ENCODE results near the gene FNDC3B. TPM values are rescaled to one million over a fixed set of nuclear protein-coding genes. Genes with fewer than 3 reads are reported as not detected.

FNDC3B gene
- total and polyA plus RNA-seq, 9 of the 15 experiments (the other 6 are each of a cell fraction or from before 2014, with no cell fraction given) = 7.0 to 35.8 (median 16.2) TPM

DNA sequence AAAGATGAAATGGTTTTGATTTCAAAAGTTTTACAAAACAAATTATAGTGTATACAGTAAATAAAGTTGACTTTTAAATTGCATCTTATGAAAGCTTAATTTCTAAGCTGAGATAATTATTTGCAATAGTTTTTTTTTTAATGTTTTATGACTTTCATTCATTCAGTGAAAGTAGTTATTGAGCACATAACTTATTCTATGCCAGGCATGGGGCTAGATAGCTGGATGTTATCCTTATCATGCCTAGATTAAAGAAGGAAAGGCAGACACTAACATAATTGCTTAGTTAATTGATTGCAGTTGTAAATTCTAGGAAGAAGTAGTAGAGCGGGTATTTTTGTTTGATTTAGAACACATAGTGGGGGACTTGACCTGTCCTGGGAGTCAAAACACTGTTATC lies 92.4 kb downstream of the FNDC3B start:
- H3K27me3 ChIP-seq (ENCODE audit: control insufficient read depth in 2 of 2, insufficient read depth in 2 of 2, low read length in 2 of 2) = no peaks in the 10 kb centered on the region
- intact Hi-C loops (cut with micrococcal nuclease) (loop anchor here (2.0 to 5.0 kb wide), 2 partner anchors 61 to 94 kb away; partner anchors contain the start of gene FNDC3B), in situ Hi-C loops (cut with MboI) (no loop called here)
- CTCF ChIA-PET (ENCODE audit: low intra/inter-chr PET ratio) = no interaction called here
- no peak overlapping the region for H2AFZ ChIP-seq (ENCODE audit: low read depth, low read length)
- no peak overlapping the region for H3K4me3 ChIP-seq
- peaks cover 15% of the 10 kb centered on the region; the same call in 2 of the 3 replicates for H3K36me3 ChIP-seq (ENCODE audit: control insufficient read depth, insufficient read depth, low read length)
- DNase-seq (ENCODE audit: extremely low read depth in 1 of 4, low spot score in 3 of 4) = no peak
- H3K4me2 ChIP-seq (ENCODE audit: insufficient read depth, low read length) = no peak overlapping the region
- BruUV-seq (replicated peaks) = no TSS peak
- H3K9ac ChIP-seq (ENCODE audit: insufficient read depth in 1 of 2, low read depth in 2 of 2, low read length in 2 of 2) = no peak overlapping the region
- H3K27ac ChIP-seq (ENCODE audit: extremely low read depth, low read depth, low read length) = no peak overlapping the region
- H4K20me1 ChIP-seq (replicated peaks; ENCODE audit: control insufficient read depth, insufficient read depth, low read length) = no peaks in the 10 kb centered on the region
- FAIRE-seq = no peak
- POLR2A ChIA-PET = interaction anchor here (0.9 to 1.3 kb wide), 2 partner anchors 9 to 17 kb away, joined by 3 to 4 read pairs; no protein-coding TSS in a partner anchor
- H3K9me1 ChIP-seq (ENCODE audit: control insufficient read depth, insufficient read depth, low read length) = no peaks in the 10 kb centered on the region
- 0 out of 2 replicates have a peak, but pooled peaks cover 2% of the 10 kb centered on the region for H3K9me3 ChIP-seq (replicated peaks; ENCODE audit: control insufficient read depth, insufficient read depth, low read depth, low read length)
- peaks cover 38% of the 10 kb centered on the region for H3K79me2 ChIP-seq (ENCODE audit: control insufficient read depth, insufficient read depth, low read length)
- H3K4me1 ChIP-seq (replicated peaks in 1 of 2; ENCODE audit: control insufficient read depth in 2 of 2, insufficient read depth in 2 of 2, low read length in 2 of 2) = peaks cover 4 to 26% of the 10 kb centered on the region in 2 experiments; a peak in 4 of 5 replicates
- 44% methylated on average over 1 of the region's 1 CpG for WGBS (ENCODE audit: insufficient coverage, low coverage, missing lambda C conversion rate)
- ATAC-seq = no peak
- no peak for TF ChIP-seq ZNF57 (CRISPR knock-in tag; IDR thresholded peaks at IDR 0.05)
- TF ChIP-seq, protein P1, sequence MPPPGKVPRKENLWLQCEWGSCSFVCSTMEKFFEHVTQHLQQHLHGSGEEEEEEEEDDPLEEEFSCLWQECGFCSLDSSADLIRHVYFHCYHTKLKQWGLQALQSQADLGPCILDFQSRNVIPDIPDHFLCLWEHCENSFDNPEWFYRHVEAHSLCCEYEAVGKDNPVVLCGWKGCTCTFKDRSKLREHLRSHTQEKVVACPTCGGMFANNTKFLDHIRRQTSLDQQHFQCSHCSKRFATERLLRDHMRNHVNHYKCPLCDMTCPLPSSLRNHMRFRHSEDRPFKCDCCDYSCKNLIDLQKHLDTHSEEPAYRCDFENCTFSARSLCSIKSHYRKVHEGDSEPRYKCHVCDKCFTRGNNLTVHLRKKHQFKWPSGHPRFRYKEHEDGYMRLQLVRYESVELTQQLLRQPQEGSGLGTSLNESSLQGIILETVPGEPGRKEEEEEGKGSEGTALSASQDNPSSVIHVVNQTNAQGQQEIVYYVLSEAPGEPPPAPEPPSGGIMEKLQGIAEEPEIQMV (tag; conservative IDR thresholded peaks at IDR 0.05; ENCODE audit: low read depth) = no peak
- no peak for TF ChIP-seq OTX1 (CRISPR knock-in tag; IDR thresholded peaks at IDR 0.05)
- TF ChIP-seq POLR2AphosphoS5 (IDR thresholded peaks at IDR 0.05; ENCODE audit: control insufficient read depth, insufficient read depth, low read depth, low read length) = no peak
- no peak for TF ChIP-seq DPF2 (IDR thresholded peaks at IDR 0.05)
- TF ChIP-seq, protein P2, sequence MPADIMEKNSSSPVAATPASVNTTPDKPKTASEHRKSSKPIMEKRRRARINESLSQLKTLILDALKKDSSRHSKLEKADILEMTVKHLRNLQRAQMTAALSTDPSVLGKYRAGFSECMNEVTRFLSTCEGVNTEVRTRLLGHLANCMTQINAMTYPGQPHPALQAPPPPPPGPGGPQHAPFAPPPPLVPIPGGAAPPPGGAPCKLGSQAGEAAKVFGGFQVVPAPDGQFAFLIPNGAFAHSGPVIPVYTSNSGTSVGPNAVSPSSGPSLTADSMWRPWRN (IDR thresholded peaks at IDR 0.05; ENCODE audit: low read depth) = no peak
- no peak for TF ChIP-seq NR4A1 (CRISPR knock-in tag; IDR thresholded peaks at IDR 0.05)
- no peak for TF ChIP-seq NR4A1 (tag; IDR thresholded peaks at IDR 0.05)
- no peak for TF ChIP-seq ZSCAN32 (CRISPR knock-in tag; IDR thresholded peaks at IDR 0.05)
- TF ChIP-seq ZFPM2 (CRISPR knock-in tag; IDR thresholded peaks at IDR 0.05) = no peak
- no peak for TF ChIP-seq ZC3H4 (CRISPR knock-in tag; IDR thresholded peaks at IDR 0.05; ENCODE audit: borderline replicate concordance)
- TF ChIP-seq PRPF4 (IDR thresholded peaks at IDR 0.05; ENCODE audit: insufficient read depth, low read depth, low read length, poor library complexity, severe bottlenecking) = no peak
- TF ChIP-seq, protein P3, sequence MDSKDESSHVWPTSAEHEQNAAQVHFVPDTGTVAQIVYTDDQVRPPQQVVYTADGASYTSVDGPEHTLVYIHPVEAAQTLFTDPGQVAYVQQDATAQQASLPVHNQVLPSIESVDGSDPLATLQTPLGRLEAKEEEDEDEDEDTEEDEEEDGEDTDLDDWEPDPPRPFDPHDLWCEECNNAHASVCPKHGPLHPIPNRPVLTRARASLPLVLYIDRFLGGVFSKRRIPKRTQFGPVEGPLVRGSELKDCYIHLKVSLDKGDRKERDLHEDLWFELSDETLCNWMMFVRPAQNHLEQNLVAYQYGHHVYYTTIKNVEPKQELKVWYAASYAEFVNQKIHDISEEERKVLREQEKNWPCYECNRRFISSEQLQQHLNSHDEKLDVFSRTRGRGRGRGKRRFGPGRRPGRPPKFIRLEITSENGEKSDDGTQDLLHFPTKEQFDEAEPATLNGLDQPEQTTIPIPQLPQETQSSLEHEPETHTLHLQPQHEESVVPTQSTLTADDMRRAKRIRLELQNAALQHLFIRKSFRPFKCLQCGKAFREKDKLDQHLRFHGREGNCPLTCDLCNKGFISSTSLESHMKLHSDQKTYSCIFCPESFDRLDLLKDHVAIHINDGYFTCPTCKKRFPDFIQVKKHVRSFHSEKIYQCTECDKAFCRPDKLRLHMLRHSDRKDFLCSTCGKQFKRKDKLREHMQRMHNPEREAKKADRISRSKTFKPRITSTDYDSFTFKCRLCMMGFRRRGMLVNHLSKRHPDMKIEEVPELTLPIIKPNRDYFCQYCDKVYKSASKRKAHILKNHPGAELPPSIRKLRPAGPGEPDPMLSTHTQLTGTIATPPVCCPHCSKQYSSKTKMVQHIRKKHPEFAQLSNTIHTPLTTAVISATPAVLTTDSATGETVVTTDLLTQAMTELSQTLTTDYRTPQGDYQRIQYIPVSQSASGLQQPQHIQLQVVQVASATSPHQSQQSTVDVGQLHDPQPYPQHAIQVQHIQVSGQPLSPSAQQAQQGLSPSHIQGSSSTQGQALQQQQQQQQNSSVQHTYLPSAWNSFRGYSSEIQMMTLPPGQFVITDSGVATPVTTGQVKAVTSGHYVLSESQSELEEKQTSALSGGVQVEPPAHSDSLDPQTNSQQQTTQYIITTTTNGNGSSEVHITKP (IDR thresholded peaks at IDR 0.05; ENCODE audit: partially characterized antibody) = no peak
- no peak for TF ChIP-seq ZNF408 (CRISPR knock-in tag; IDR thresholded peaks at IDR 0.05; ENCODE audit: low read depth)
- TF ChIP-seq ZEB2 (IDR thresholded peaks at IDR 0.05) = no peak
- no peak for TF ChIP-seq NCOA6 (IDR thresholded peaks at IDR 0.05)
- TF ChIP-seq, protein P4, sequence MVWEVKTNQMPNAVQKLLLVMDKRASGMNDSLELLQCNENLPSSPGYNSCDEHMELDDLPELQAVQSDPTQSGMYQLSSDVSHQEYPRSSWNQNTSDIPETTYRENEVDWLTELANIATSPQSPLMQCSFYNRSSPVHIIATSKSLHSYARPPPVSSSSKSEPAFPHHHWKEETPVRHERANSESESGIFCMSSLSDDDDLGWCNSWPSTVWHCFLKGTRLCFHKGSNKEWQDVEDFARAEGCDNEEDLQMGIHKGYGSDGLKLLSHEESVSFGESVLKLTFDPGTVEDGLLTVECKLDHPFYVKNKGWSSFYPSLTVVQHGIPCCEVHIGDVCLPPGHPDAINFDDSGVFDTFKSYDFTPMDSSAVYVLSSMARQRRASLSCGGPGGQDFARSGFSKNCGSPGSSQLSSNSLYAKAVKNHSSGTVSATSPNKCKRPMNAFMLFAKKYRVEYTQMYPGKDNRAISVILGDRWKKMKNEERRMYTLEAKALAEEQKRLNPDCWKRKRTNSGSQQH (CRISPR knock-in tag; IDR thresholded peaks at IDR 0.05) = no peak
